CD14-positive monocyte (primary cell): Measurements from ENCODE around the gene ADCY2. TPM values are rescaled to one million over a fixed set of nuclear protein-coding genes. Genes with fewer than 3 reads are reported as not detected.
"Not testable (repeated sequence)": the region's sequence is repeated elsewhere in the genome, so short reads cannot be mapped to it uniquely, and the experiment has no call there.

Experiments
- DNase-seq, 3 donors: peaks; one replicate each; pipeline ENCODE4 v3.0.0-alpha.2; 2011 to 2022
- H2AFZ ChIP-seq: 2 replicates; pipeline ENCODE4 v1.6.0; 2012; ENCODE audit warnings: mild to moderate bottlenecking, low read depth, low read length, inconsistent platforms; ENCODE audit not compliant: insufficient read depth, poor library complexity, severe bottlenecking
- H3K27ac ChIP-seq, 2 donors: 1 replicate in 1 of 2; 2 replicates in 1 of 2; pipeline ENCODE4 v1.5.1; 2012 to 2013; ENCODE audit warnings: low read length in 2 of 2, control low read depth in 1 of 2, inconsistent platforms in 1 of 2, low read depth in 1 of 2, mild to moderate bottlenecking in 1 of 2
- H3K27me3 ChIP-seq, 2 donors: one replicate each; pipeline versions ENCODE4 v1.6.0 to v1.6.1; 2011 to 2013; ENCODE audit warnings: low read length in 2 of 2; ENCODE audit not compliant: control insufficient read depth in 2 of 2, insufficient read depth in 2 of 2
- H3K36me3 ChIP-seq, 2 donors: replicated peaks in 1 of 2; 1 replicate in 1 of 2; 2 replicates in 1 of 2; pipeline versions ENCODE4 v1.5.1 to v1.6.1; 2012 to 2013; ENCODE audit warnings: low read length in 2 of 2, control low read depth in 1 of 2, inconsistent platforms in 1 of 2, mild to moderate bottlenecking in 1 of 2; ENCODE audit not compliant: insufficient read depth in 2 of 2, control insufficient read depth in 1 of 2
- H3K4me1 ChIP-seq, 2 donors: 1 replicate in 1 of 2; 2 replicates in 1 of 2; pipeline versions ENCODE4 v1.5.1 to v1.6.1; 2012 to 2013; ENCODE audit warnings: low read length in 2 of 2, control low read depth in 1 of 2, inconsistent platforms in 1 of 2, mild to moderate bottlenecking in 1 of 2, moderate library complexity in 1 of 2; ENCODE audit not compliant: insufficient read depth in 2 of 2, control insufficient read depth in 1 of 2
- H3K4me2 ChIP-seq: replicated peaks from 2 replicates; pipeline ENCODE3; 2012; ENCODE audit warnings: low read length, moderate library complexity, mild to moderate bottlenecking; ENCODE audit not compliant: poor library complexity, severe bottlenecking; ENCODE audit errors: extremely low read depth
- H3K4me3 ChIP-seq, 3 experiments: fragments of 200-600 bp in 1 of 3; sonication (generic) in 1 of 3; replicated peaks in 1 of 3; 1 replicate in 2 of 3; 2 replicates in 1 of 3; pipeline ENCODE4 v1.5.1; 2011 to 2013; ENCODE audit warnings: low read length in 3 of 3, mild to moderate bottlenecking in 3 of 3, control low read depth in 2 of 3, low read depth in 2 of 3, inconsistent platforms in 1 of 3, moderate library complexity in 1 of 3
- H3K79me2 ChIP-seq: 2 replicates; pipeline ENCODE4 v1.6.0; 2012; ENCODE audit warnings: mild to moderate bottlenecking, control low read depth, inconsistent platforms, low read length, moderate library complexity; ENCODE audit not compliant: insufficient read depth
- H3K9ac ChIP-seq: 2 replicates; pipeline ENCODE4 v1.6.0; 2017; ENCODE audit warnings: low read length, mild to moderate bottlenecking; ENCODE audit not compliant: insufficient read depth, poor library complexity, severe bottlenecking
- H3K9me3 ChIP-seq, 2 donors: replicated peaks in 1 of 2; 1 replicate in 1 of 2; 2 replicates in 1 of 2; pipeline versions ENCODE4 v1.5.1 to v1.6.1; 2012 to 2013; ENCODE audit warnings: low read length in 2 of 2, control low read depth in 1 of 2; ENCODE audit not compliant: control insufficient read depth in 1 of 2, insufficient read depth in 1 of 2
- H4K20me1 ChIP-seq: 2 replicates; pipeline ENCODE4 v1.6.0; 2012; ENCODE audit warnings: mild to moderate bottlenecking, low read length, control low read depth, moderate library complexity; ENCODE audit not compliant: insufficient read depth
- H3K27ac Mint-ChIP-seq, 7 donors: one replicate each; pipeline ENCODE4 v1.8.0; 2020; ENCODE audit warnings: mild to moderate bottlenecking in 7 of 7, mixed read lengths in 7 of 7, moderate library complexity in 6 of 7, inconsistent platforms in 2 of 7
- H3K27me3 Mint-ChIP-seq, 3 donors: one replicate each; pipeline ENCODE4 v1.8.0; 2021 to 2022; ENCODE audit warnings: low read depth in 3 of 3, mild to moderate bottlenecking in 3 of 3, mixed read lengths in 3 of 3, moderate library complexity in 3 of 3, inconsistent platforms in 1 of 3
- H3K36me3 Mint-ChIP-seq, 2 donors: one replicate each; pipeline ENCODE4 v1.8.0; 2020; ENCODE audit warnings: mixed read lengths in 2 of 2, inconsistent platforms in 1 of 2, mild to moderate bottlenecking in 1 of 2
- H3K4me1 Mint-ChIP-seq: one replicate; pipeline ENCODE4 v1.8.0; 2020; ENCODE audit warnings: mild to moderate bottlenecking, mixed read lengths
- H3K4me3 Mint-ChIP-seq, 2 donors: one replicate each; pipeline ENCODE4 v1.8.0; 2020; ENCODE audit warnings: mild to moderate bottlenecking in 2 of 2, mixed read lengths in 2 of 2, moderate library complexity in 1 of 2
- H3K9me3 Mint-ChIP-seq, 7 donors: one replicate each; pipeline ENCODE4 v1.8.0; 2020 to 2022; ENCODE audit warnings: mixed read lengths in 7 of 7, mild to moderate bottlenecking in 6 of 7, moderate library complexity in 6 of 7, inconsistent platforms in 2 of 7
- WGBS: methylation state at CpG from one replicate; pipeline ENCODE4 v1.1.5; 2013; ENCODE audit warnings: missing lambda C conversion rate; ENCODE audit not compliant: insufficient coverage; 5-methylcytosine and 5-hydroxymethylcytosine counted together
- intact Hi-C, 2 donors: fragments of 100-400 bp; cut with micrococcal nuclease; formaldehyde crosslinking; loops; one replicate each; pipeline versions ENCODE4 v1.15.0 to v1.15.1; 2023
- polyA plus RNA-seq, 3 donors: library from polyadenylated mRNA; depleted of rRNA in 1 of 3; unstranded in 2 of 3; stranded (reverse) in 1 of 3; fragments of 300-500 nt in 2 of 3; fragments of >200 nt in 1 of 3; fragmentation: Illumina TruSeq in 2 of 3; gene quantifications; 1 replicate in 2 of 3; 2 replicates in 1 of 3; pipeline ENCODE4 v1.2.3, GENCODE V29; 2012 to 2021
- TF ChIP-seq, protein P1 (sequence below): fragments of 200-600 bp; IDR thresholded peaks from one replicate; pipeline ENCODE4 v1.8.0; 2022; ENCODE audit warnings: antibody characterized with exemption, mild to moderate bottlenecking

ADCY2 gene
- polyA plus RNA-seq, 3 donors = not detected

DNA sequence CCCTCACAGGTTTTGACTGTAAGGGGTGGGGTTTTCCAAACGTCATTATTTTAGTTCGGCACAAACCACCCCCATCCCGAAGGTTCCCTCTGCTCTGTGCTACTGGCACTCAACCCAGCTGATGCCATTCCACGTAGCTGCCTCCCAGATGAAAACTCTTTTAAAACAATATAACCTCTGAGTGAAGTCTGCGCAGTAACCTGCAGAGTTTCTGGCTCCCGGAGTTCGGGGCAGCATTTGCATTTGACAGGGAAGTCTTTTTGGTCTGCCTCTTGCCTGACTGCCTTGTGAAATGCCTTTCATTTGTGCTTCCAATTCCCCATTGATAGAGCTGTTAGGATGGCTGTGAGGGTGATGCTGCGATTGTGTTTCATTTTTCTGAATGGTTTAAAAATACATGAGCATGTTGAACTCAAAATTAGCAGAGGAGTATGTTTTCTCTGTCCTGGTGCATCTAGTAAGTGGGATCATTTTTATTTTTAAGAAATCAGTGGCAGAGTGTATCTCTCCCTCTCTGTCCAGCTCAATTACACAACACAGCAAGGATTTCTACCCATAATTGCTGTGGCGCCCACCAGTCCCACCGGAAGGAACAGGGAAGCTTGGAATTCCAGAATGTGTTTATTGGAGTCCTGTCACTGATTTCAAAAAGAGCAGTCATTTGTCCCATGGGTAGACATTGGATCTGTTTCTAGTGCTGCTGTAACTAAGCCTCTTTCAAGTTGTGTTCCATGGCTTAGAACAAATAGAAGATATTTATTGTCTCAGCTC lies 24.8 kb downstream of the ADCY2 start:
- peaks cover 0 to 10% of the 10 kb centered on the region in 2 donors for H3K27me3 ChIP-seq
- no peak for DNase-seq
- Mint-ChIP-seq H3K4me3 (no peak overlapping the region), H3K4me1 (no peaks in the 10 kb centered on the region), H3K27me3 (peaks cover 6 to 16% (median 13%) of the 10 kb centered on the region in 3 donors), H3K9me3 (peaks cover 0 to 2% (median 1%) of the 10 kb centered on the region in 7 donors), H3K27ac (no peak overlapping the region), H3K36me3 (no peaks in the 10 kb centered on the region)
- H3K27ac ChIP-seq = no peak overlapping the region
- no peak overlapping the region for H3K4me2 ChIP-seq
- WGBS = 5% methylated on average over 3 of the region's 10 CpGs
- no peaks in the 10 kb centered on the region for H3K79me2 ChIP-seq
- no peak overlapping the region for H2AFZ ChIP-seq
- TF ChIP-seq, protein P1, sequence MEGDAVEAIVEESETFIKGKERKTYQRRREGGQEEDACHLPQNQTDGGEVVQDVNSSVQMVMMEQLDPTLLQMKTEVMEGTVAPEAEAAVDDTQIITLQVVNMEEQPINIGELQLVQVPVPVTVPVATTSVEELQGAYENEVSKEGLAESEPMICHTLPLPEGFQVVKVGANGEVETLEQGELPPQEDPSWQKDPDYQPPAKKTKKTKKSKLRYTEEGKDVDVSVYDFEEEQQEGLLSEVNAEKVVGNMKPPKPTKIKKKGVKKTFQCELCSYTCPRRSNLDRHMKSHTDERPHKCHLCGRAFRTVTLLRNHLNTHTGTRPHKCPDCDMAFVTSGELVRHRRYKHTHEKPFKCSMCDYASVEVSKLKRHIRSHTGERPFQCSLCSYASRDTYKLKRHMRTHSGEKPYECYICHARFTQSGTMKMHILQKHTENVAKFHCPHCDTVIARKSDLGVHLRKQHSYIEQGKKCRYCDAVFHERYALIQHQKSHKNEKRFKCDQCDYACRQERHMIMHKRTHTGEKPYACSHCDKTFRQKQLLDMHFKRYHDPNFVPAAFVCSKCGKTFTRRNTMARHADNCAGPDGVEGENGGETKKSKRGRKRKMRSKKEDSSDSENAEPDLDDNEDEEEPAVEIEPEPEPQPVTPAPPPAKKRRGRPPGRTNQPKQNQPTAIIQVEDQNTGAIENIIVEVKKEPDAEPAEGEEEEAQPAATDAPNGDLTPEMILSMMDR = no peak
- no peaks in the 10 kb centered on the region for H4K20me1 ChIP-seq
- H3K36me3 ChIP-seq = no peaks in the 10 kb centered on the region
- intact Hi-C loops = no loop called here
- no peak overlapping the region for H3K4me3 ChIP-seq
- H3K4me1 ChIP-seq = no peaks in the 10 kb centered on the region
- H3K9me3 ChIP-seq = no peaks in the 10 kb centered on the region
- no peak overlapping the region for H3K9ac ChIP-seq

DNA sequence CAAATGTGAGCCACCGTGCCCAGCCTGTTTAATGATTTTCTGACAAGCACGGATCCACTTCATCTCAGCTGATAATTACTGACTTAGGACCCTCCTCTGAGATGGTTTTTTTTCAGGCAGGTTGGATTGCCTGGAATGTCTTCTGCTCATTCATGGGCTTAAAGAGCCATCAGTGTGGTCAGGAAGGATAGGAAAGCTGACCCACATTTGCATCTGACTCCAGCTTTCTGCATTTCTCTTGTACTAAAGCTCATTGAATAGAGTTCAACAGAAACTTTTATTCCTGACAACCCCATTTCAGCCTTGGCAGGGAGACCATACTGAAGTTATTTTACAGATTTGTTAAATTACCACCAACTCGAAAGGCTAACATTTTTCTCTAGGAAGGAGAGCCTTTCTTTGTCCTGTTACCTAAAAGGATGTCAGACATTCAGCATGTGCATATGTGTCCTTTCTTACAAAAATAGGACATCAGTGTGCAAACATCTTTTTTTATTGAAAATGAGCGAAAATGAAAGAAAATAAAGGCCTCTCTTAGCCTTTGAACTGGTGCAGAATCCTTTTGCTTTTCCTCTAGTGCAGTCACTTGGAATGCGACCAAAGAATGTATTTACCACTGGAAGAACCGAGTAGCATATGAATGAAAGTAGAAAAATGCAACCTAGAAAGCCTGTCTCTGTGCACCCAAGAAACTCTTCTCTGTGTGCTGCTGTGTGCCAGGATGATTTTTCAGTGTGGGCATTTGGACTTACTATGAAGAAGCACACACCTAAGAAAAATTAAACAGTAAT lies 26.6 kb downstream of the ADCY2 start:
- Histone ChIP-seq H3K4me2 (no peak overlapping the region), H3K9me3 (no peaks in the 10 kb centered on the region), H4K20me1 (no peaks in the 10 kb centered on the region), H2AFZ (no peak overlapping the region), H3K79me2 (no peaks in the 10 kb centered on the region), H3K27ac (no peak overlapping the region), H3K4me1 (no peaks in the 10 kb centered on the region), H3K36me3 (no peaks in the 10 kb centered on the region), H3K27me3 (peaks cover 0 to 10% of the 10 kb centered on the region in 2 donors), H3K4me3 (no peak overlapping the region), H3K9ac (no peak overlapping the region)
- H3K27me3 Mint-ChIP-seq = peaks cover 5 to 16% (median 13%) of the 10 kb centered on the region in 3 donors
- H3K4me1 Mint-ChIP-seq = no peaks in the 10 kb centered on the region
- WGBS = 75% methylated on average over 4 of the region's 6 CpGs
- H3K27ac Mint-ChIP-seq = no peak overlapping the region
- TF ChIP-seq, protein P1 = no peak
- DNase-seq = no peak
- H3K9me3 Mint-ChIP-seq = peaks cover 0 to 5% (median 0%) of the 10 kb centered on the region in 7 donors
- H3K36me3 Mint-ChIP-seq = no peaks in the 10 kb centered on the region
- no peak overlapping the region for H3K4me3 Mint-ChIP-seq
- intact Hi-C loops = no loop called here

DNA sequence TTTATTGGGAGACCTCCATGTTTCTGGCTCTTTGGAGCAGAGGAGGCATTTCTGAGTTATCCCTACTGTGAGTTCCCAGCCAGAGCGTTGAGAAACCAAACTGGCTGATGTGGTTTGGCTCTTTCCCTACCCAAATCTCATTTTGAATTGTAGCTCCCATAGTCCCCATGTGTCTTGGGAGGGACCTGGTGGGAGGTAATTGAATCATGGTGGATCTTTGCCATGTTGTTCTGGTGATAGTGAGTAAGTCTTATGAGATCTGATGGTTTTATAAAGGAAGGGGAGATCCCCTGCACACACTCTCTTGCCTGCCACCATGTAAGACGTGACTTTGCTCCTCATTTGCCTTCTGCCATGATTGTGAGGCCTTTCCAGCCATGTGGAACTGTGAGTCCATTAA lies 27.3 kb downstream of the ADCY2 start:
- H3K9me3 ChIP-seq, H3K4me1 ChIP-seq, H3K79me2 ChIP-seq, H3K9me3 Mint-ChIP-seq, H3K4me2 ChIP-seq, H3K4me3 ChIP-seq, DNase-seq, H3K36me3 Mint-ChIP-seq, H3K27ac ChIP-seq, H4K20me1 ChIP-seq, H3K4me3 Mint-ChIP-seq, H3K9ac ChIP-seq, intact Hi-C loops, H3K36me3 ChIP-seq, H3K27ac Mint-ChIP-seq, H3K4me1 Mint-ChIP-seq, H2AFZ ChIP-seq: not testable (repeated sequence)
- WGBS = 100% methylated on average over 1 of the region's 2 CpGs
- H3K27me3 ChIP-seq = peaks cover 0 to 10% of the 10 kb centered on the region in 2 donors
- H3K27me3 Mint-ChIP-seq = peaks cover 5 to 16% (median 13%) of the 10 kb centered on the region in 3 donors
